GM19455 (cell line): Measurements from ENCODE around the gene CDC20.
"Not testable (repeated sequence)": the region's sequence is repeated elsewhere in the genome, so short reads cannot be mapped to it uniquely, and the experiment has no call there.

ENCODE experiments used
- ATAC-seq: cut with Tn5 transposase; IDR thresholded peaks from one replicate; pipeline ENCODE4 v1.9.1; 2021; ENCODE audit not compliant: unreplicated experiment

CDC20 gene

GRCh38 chr1:43379476-43379875 lies 20.7 kb downstream of the CDC20 start:
- no peak for ATAC-seq

GRCh38 chr1:43381612-43382011 lies 22.8 kb downstream of the CDC20 start:
- no peak for ATAC-seq

- ATAC-seq = no peak
Observed at GRCh38 chr1:43382027-43382779, 23.4 kb downstream of the CDC20 start.

- ATAC-seq = no peak
Observed at GRCh38 chr1:43383449-43383848, 24.7 kb downstream of the CDC20 start.

GRCh38 chr1:43386676-43387075 lies 27.9 kb downstream of the CDC20 start:
- no peak for ATAC-seq

GRCh38 chr1:43387976-43388599 lies 29.3 kb downstream of the CDC20 start:
- ATAC-seq = no peak

- no peak for ATAC-seq
Observed at GRCh38 chr1:43388613-43389012, 29.8 kb downstream of the CDC20 start.

- ATAC-seq = peak; percentile 95
Observed at GRCh38 chr1:43389326-43390313, 30.8 kb downstream of the CDC20 start, which contains the start of the genes MED8 and SZT2. TSS of gene MED8 (minus strand) at chr1:43389800. CDS start at chr1:43389764, 36 bp downstream. TSS of gene SZT2 (plus strand) at chr1:43389899. CDS start at chr1:43389969, 70 bp downstream.

- no peak for ATAC-seq
Observed at GRCh38 chr1:43392702-43393101, 33.9 kb downstream of the CDC20 start.

GRCh38 chr1:43395523-43395922 lies 36.7 kb downstream of the CDC20 start:
- no peak for ATAC-seq

- no peak for ATAC-seq
Observed at GRCh38 chr1:43396059-43396458, 37.3 kb downstream of the CDC20 start.

GRCh38 chr1:43398227-43398626 lies 39.4 kb downstream of the CDC20 start:
- ATAC-seq = no peak

GRCh38 chr1:43400441-43400840 lies 41.7 kb downstream of the CDC20 start:
- ATAC-seq = not testable (repeated sequence)

GRCh38 chr1:43402089-43402865 lies 43.5 kb downstream of the CDC20 start:
- no peak for ATAC-seq

GRCh38 chr1:43404353-43404752 lies 45.6 kb downstream of the CDC20 start:
- ATAC-seq = no peak

- no peak for ATAC-seq
Observed at GRCh38 chr1:43405219-43405875, 46.6 kb downstream of the CDC20 start.

- ATAC-seq = no peak
Observed at GRCh38 chr1:43405876-43406234, 47.1 kb downstream of the CDC20 start.

- ATAC-seq = no peak
Observed at GRCh38 chr1:43410571-43410970, 51.8 kb downstream of the CDC20 start.
